HuH-7 (cell line): ENCODE data around the gene MIPEP.

Experiments used
- DNase-seq: peaks from one replicate; pipeline ENCODE4 v3.0.0; 2011; ENCODE audit warnings: low spot score

The MIPEP gene

GRCh38 chr13:23810685-23811240 lies 78.4 kb downstream of the MIPEP start:
- no peak for DNase-seq

GRCh38 chr13:23808803-23809202 lies 80.4 kb downstream of the MIPEP start:
- DNase-seq, result no peak

- DNase-seq, result no peak
Measured at GRCh38 chr13:23806874-23807526, 82.2 kb downstream of the MIPEP start.

- DNase-seq, result no peak
Measured at GRCh38 chr13:23805821-23806220, 83.4 kb downstream of the MIPEP start.

GRCh38 chr13:23805122-23805521 lies 84.1 kb downstream of the MIPEP start:
- no peak for DNase-seq

GRCh38 chr13:23804166-23804565 lies 85.0 kb downstream of the MIPEP start:
- DNase-seq, result no peak

- DNase-seq, result no peak
Measured at GRCh38 chr13:23801141-23801540, 88.1 kb downstream of the MIPEP start.

GRCh38 chr13:23799945-23800344 lies 89.3 kb downstream of the MIPEP start:
- DNase-seq, result no peak

GRCh38 chr13:23797276-23797903 lies 91.8 kb downstream of the MIPEP start:
- DNase-seq, result no peak

- no peak for DNase-seq
Measured at GRCh38 chr13:23796551-23796950, 92.6 kb downstream of the MIPEP start.

GRCh38 chr13:23794267-23795161 lies 94.7 kb downstream of the MIPEP start:
- DNase-seq, result no peak

GRCh38 chr13:23793711-23794110 lies 95.5 kb downstream of the MIPEP start:
- no peak for DNase-seq

- DNase-seq, result no peak
Measured at GRCh38 chr13:23792680-23793079, 96.5 kb downstream of the MIPEP start.

GRCh38 chr13:23790577-23791170 lies 98.5 kb downstream of the MIPEP start:
- no peak for DNase-seq

GRCh38 chr13:23789576-23790346 lies 99.4 kb downstream of the MIPEP start:
- DNase-seq, result no peak

- DNase-seq, result no peak
Measured at GRCh38 chr13:23788459-23788858, 100.7 kb downstream of the MIPEP start.

GRCh38 chr13:23787464-23787863 lies 101.7 kb downstream of the MIPEP start:
- no peak for DNase-seq

- DNase-seq, result no peak
Measured at GRCh38 chr13:23786607-23787006, 102.6 kb downstream of the MIPEP start.

- no peak for DNase-seq
Measured at GRCh38 chr13:23778879-23779278, 110.3 kb downstream of the MIPEP start.

GRCh38 chr13:23778002-23778652 lies 111.1 kb downstream of the MIPEP start:
- no peak for DNase-seq

- no peak for DNase-seq
Measured at GRCh38 chr13:23777575-23777870, 111.7 kb downstream of the MIPEP start.
